Activated T-cell treated with anti-CD3 and anti-CD28 coated beads for 24 hours (primary cell): Measurements from ENCODE around the gene NPIPB6.

Experiments
- DNase-seq: peaks from one replicate; pipeline ENCODE4 v3.0.0-alpha.2; 2020; ENCODE audit warnings: low read depth

Gene NPIPB6

GRCh38 chr16:28297784-28298510, 65.4 kb downstream of the NPIPB6 start:
- DNase-seq = no peak

- no peak for DNase-seq
Measured at GRCh38 chr16:28297308-28297707, 66.0 kb downstream of the NPIPB6 start.

DNA sequence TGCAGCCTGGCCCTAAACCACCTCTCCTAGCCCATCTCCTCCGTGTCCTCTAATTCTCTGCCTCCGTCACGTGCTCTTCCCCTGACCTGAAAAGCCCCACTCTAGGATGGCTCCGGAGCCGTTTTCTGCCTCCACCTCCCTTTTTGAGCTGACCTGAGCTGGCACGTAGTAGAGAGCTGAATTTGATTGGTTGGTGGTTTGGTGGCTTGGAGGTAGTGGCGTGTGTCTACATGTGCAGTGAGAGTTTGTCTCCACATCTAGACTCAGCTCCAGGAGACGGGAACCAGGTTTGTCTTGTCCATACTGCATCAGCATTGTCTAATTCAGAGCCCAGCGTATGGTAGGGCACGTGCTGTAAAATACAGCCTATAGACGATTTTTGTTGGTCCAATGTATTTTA, 68.0 kb downstream of the NPIPB6 start:
- DNase-seq = no peak

- DNase-seq = no peak
Measured at GRCh38 chr16:28294201-28294600, 69.1 kb downstream of the NPIPB6 start.

GRCh38 chr16:28293601-28293960, 69.7 kb downstream of the NPIPB6 start:
- no peak for DNase-seq

- DNase-seq = no peak
Measured at GRCh38 chr16:28292731-28293600, 70.3 kb downstream of the NPIPB6 start.
